ENCODE results near the gene DCLK1. TPM values are rescaled to one million over a fixed set of nuclear protein-coding genes. Genes with fewer than 3 reads are reported as not detected.

Gene DCLK1
- total RNA-seq, 1 experiment from 2014 or later = 36.2 TPM

DNA sequence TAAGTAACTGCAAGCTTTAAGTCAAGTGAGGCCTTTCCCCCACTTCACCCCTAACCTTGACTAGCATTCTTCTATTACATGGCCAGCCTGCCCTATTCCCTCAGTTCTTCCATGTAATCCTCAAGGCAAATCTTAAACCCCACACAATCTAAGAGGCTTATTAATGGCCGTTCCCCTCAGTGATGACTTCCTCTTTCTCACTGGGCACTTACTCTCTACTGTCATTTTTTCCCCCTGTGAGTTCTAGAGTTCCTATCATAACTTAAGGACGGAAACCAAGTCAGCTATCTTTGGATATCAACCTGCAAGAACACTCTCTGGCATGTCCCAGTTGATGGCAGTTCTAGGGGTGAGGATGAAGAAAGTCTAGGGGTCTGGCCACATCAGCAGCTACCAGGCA lies 131.2 kb downstream of the DCLK1 start:
- Histone ChIP-seq H2BK120ac (ENCODE audit: low read depth, low read length, poor library complexity, severe bottlenecking) (no peak overlapping the region), H3K27ac (ENCODE audit: insufficient read length, low read depth, low read length) (no peak overlapping the region), H3K4me2 (ENCODE audit: insufficient read depth, insufficient read length, low read length) (no peak overlapping the region), H2BK15ac (ENCODE audit: low read depth, low read length) (no peak overlapping the region), H3K23ac (ENCODE audit: insufficient read length, low read depth, low read length) (no peak overlapping the region), H2AFZ (ENCODE audit: low read length) (no peak overlapping the region), H3K14ac (ENCODE audit: insufficient read depth, low read length) (no peak overlapping the region), H4K91ac (ENCODE audit: insufficient read length, low read depth, low read length) (no peak overlapping the region), H3K4me1 (ENCODE audit: insufficient read depth, low read length) (peaks cover 5% of the 10 kb centered on the region; the same call in 1 of the 2 replicates), H3K23me2 (ENCODE audit: insufficient read length, low read depth, low read length, poor library complexity, severe bottlenecking) (no peaks in the 10 kb centered on the region), H3K4ac (ENCODE audit: low read depth, low read length) (no peak overlapping the region), H3T11ph (ENCODE audit: low read length) (no peak overlapping the region), H2BK20ac (ENCODE audit: low read depth, low read length, poor library complexity, severe bottlenecking) (no peak overlapping the region), H2BK5ac (ENCODE audit: insufficient read length, low read length) (no peak overlapping the region), H3K18ac (ENCODE audit: insufficient read length, low read depth, low read length) (no peak overlapping the region), H4K5ac (ENCODE audit: insufficient read length, low read depth, low read length) (no peak overlapping the region), H3K56ac (ENCODE audit: insufficient read length, low read depth, low read length) (no peak overlapping the region), H3K9me3 (ENCODE audit: control insufficient read depth, low read depth, low read length) (no peaks in the 10 kb centered on the region), H2AK5ac (ENCODE audit: insufficient read length, low read length) (no peak overlapping the region), H3K79me1 (ENCODE audit: insufficient read depth, low read depth, low read length, poor library complexity, severe bottlenecking) (no peaks in the 10 kb centered on the region), H3K9ac (ENCODE audit: extremely low read depth, insufficient read length, low read length) (no peak overlapping the region), H3K79me2 (ENCODE audit: insufficient read depth, low read length) (no peaks in the 10 kb centered on the region), H4K8ac (replicated peaks; ENCODE audit: insufficient read length, low read depth, low read length) (no peak overlapping the region), H3K27me3 (ENCODE audit: insufficient read depth, low read length) (no peaks in the 10 kb centered on the region), H2BK12ac (ENCODE audit: insufficient read length, low read depth, low read length) (no peak overlapping the region), H4K20me1 (ENCODE audit: control insufficient read depth, insufficient read depth, insufficient read length) (no peaks in the 10 kb centered on the region)
- no peaks in the 10 kb centered on the region for H3K36me3 Mint-ChIP-seq (ENCODE audit: insufficient read depth in 1 of 3, low read depth in 3 of 3)
- H3K4me3 Mint-ChIP-seq = no peak overlapping the region
- DNase-seq = no peak
- TF ChIP-seq, protein P1, sequence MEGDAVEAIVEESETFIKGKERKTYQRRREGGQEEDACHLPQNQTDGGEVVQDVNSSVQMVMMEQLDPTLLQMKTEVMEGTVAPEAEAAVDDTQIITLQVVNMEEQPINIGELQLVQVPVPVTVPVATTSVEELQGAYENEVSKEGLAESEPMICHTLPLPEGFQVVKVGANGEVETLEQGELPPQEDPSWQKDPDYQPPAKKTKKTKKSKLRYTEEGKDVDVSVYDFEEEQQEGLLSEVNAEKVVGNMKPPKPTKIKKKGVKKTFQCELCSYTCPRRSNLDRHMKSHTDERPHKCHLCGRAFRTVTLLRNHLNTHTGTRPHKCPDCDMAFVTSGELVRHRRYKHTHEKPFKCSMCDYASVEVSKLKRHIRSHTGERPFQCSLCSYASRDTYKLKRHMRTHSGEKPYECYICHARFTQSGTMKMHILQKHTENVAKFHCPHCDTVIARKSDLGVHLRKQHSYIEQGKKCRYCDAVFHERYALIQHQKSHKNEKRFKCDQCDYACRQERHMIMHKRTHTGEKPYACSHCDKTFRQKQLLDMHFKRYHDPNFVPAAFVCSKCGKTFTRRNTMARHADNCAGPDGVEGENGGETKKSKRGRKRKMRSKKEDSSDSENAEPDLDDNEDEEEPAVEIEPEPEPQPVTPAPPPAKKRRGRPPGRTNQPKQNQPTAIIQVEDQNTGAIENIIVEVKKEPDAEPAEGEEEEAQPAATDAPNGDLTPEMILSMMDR (conservative IDR thresholded peaks at IDR 0.05) = no peak
- no peak overlapping the region for H3K27ac Mint-ChIP-seq
- no peaks in the 10 kb centered on the region for H3K9me3 Mint-ChIP-seq
- no CpG with 5 or more reads among the region's 2 CpGs for WGBS (ENCODE audit: extremely low coverage, insufficient read length, low lambda C conversion rate)
- no peaks in the 10 kb centered on the region for H3K27me3 Mint-ChIP-seq (ENCODE audit: low read depth)
- peaks cover 19 to 28% of the 10 kb centered on the region in 2 experiments for H3K4me1 Mint-ChIP-seq
